Astrocyte (in vitro differentiated cells and primary cell): ENCODE results near the gene POU6F2. TPM values are rescaled to one million over a fixed set of nuclear protein-coding genes. Genes with fewer than 3 reads are reported as not detected.

Experiments
- DNase-seq: peaks from one replicate; pipeline ENCODE4 v3.0.0-alpha.2; 2010; ENCODE audit warnings: low read depth
- FAIRE-seq: peaks from 2 replicates; lab custom pipeline; 2011; peaks lifted over from hg19 to GRCh38; lab: Jason Lieb, UNC
- H2AFZ ChIP-seq: 2 replicates; pipeline ENCODE4 v1.6.0; 2012; ENCODE audit warnings: low read depth, low read length, inconsistent platforms
- H3K27ac ChIP-seq: 2 replicates; pipeline ENCODE4 v1.5.1; 2011; ENCODE audit warnings: low read depth, low read length, inconsistent platforms
- H3K27me3 ChIP-seq: 2 replicates; pipeline ENCODE4 v1.6.0; 2011; ENCODE audit warnings: low read length, inconsistent platforms; ENCODE audit not compliant: insufficient read depth
- H3K36me3 ChIP-seq: 2 replicates; pipeline ENCODE4 v1.5.1; 2011; ENCODE audit warnings: low read length, inconsistent platforms; ENCODE audit not compliant: insufficient read depth
- H3K4me1 ChIP-seq: 2 replicates; pipeline ENCODE4 v1.5.1; 2011; ENCODE audit warnings: low read length, inconsistent platforms; ENCODE audit not compliant: insufficient read depth
- H3K4me2 ChIP-seq: 2 replicates; pipeline ENCODE4 v1.6.0; 2012; ENCODE audit warnings: low read length, inconsistent platforms
- H3K4me3 ChIP-seq: 2 replicates; pipeline ENCODE4 v1.5.1; 2011; ENCODE audit warnings: low read depth, mild to moderate bottlenecking, low read length, inconsistent platforms; ENCODE audit not compliant: insufficient read depth
- H3K79me2 ChIP-seq: 2 replicates; pipeline ENCODE4 v1.6.0; 2012; ENCODE audit warnings: mild to moderate bottlenecking, low read length, inconsistent platforms; ENCODE audit not compliant: insufficient read depth
- H3K9ac ChIP-seq: 2 replicates; pipeline ENCODE4 v1.6.0; 2012; ENCODE audit warnings: mild to moderate bottlenecking, low read length, inconsistent platforms
- H3K9me3 ChIP-seq: 2 replicates; pipeline ENCODE4 v1.5.1; 2012; ENCODE audit warnings: low read depth, mild to moderate bottlenecking, low read length, inconsistent platforms; ENCODE audit not compliant: insufficient read depth
- H4K20me1 ChIP-seq: 2 replicates; pipeline ENCODE4 v1.6.0; 2012; ENCODE audit warnings: low read length, inconsistent platforms; ENCODE audit not compliant: insufficient read depth
- H3K27ac Mint-ChIP-seq: one replicate; pipeline ENCODE4 v1.8.0; 2021; ENCODE audit warnings: mild to moderate bottlenecking, mixed read lengths; ENCODE audit not compliant: unreplicated experiment
- H3K27me3 Mint-ChIP-seq: one replicate; pipeline ENCODE4 v1.8.0; 2021; ENCODE audit warnings: low read depth, mixed read lengths; ENCODE audit not compliant: unreplicated experiment
- H3K36me3 Mint-ChIP-seq: one replicate; pipeline ENCODE4 v1.8.0; 2021; ENCODE audit warnings: low read depth, mixed read lengths; ENCODE audit not compliant: unreplicated experiment
- H3K4me1 Mint-ChIP-seq: one replicate; pipeline ENCODE4 v1.8.0; 2021; ENCODE audit warnings: low read depth, mixed read lengths; ENCODE audit not compliant: unreplicated experiment
- H3K4me3 Mint-ChIP-seq: one replicate; pipeline ENCODE4 v1.8.0; 2021; ENCODE audit warnings: mild to moderate bottlenecking, moderate library complexity, mixed read lengths; ENCODE audit not compliant: unreplicated experiment
- H3K9me3 Mint-ChIP-seq: one replicate; pipeline ENCODE4 v1.8.0; 2021; ENCODE audit warnings: mild to moderate bottlenecking, mixed read lengths; ENCODE audit not compliant: unreplicated experiment
- EZH2 ChIP-seq: IDR thresholded peaks from 2 replicates; pipeline ENCODE4 v1.6.1; 2012; ENCODE audit warnings: mild to moderate bottlenecking, low read length, inconsistent platforms; ENCODE audit not compliant: insufficient read depth
- total RNA-seq: library from RNA; stranded (reverse); gene quantifications from 2 replicates; pipeline ENCODE4 v1.2.1, GENCODE V29; 2021
- TF ChIP-seq, protein P1 (sequence below): IDR thresholded peaks from 2 replicates; pipeline ENCODE4 v1.5.1; 2011; ENCODE audit warnings: low read depth, mild to moderate bottlenecking, inconsistent platforms, low read length, moderate library complexity; ENCODE audit not compliant: insufficient read depth

POU6F2 gene
- total RNA-seq, 1 donor from 2014 or later = 0.45 TPM

DNA sequence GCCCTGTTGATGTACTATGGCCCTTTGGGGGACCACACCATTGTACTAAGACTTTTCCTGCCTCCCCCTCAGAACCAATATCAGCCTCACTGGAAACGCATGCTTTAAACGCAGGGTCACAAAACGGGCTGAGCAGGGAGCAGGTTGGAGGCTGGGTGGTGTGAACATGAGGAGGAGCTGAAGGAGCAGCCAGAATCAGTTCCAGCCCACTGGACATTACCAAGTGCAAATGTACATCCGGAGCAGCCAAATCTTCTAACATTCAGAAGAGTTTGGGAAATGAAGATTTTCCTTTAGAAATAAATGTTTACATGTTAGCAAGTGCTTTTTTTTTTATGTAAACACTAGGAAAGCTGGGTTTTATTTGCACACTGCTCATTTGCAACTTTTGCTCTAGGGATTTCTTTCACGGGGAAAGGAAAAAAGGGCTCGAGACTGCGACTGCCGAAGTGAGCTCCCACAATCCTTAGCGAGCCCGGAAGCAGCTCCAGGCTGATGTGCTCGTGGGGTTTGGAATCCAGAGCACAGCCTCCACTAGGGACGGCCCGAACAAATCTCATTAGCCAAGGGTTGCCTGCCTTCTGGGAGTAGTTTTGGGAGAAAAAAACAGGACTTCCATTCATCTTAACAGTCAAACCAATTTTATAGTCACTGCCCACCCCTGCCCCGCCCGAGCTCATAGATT is 480.5 kb downstream of the POU6F2 start:
- H3K4me3 ChIP-seq = no peak overlapping the region
- Mint-ChIP-seq H3K27ac (no peak overlapping the region), H3K9me3 (no peaks in the 10 kb centered on the region), H3K4me3 (no peak overlapping the region), H3K27me3 (no peaks in the 10 kb centered on the region), H3K36me3 (no peaks in the 10 kb centered on the region), H3K4me1 (peaks cover 5% of the 10 kb centered on the region)
- H3K4me2 ChIP-seq = peak overlapping the region; percentile 52
- FAIRE-seq = no peak
- no peaks in the 10 kb centered on the region for H3K79me2 ChIP-seq
- no peak overlapping the region for H3K9ac ChIP-seq
- H3K27ac ChIP-seq = no peak overlapping the region
- H3K4me1 ChIP-seq = no peaks in the 10 kb centered on the region
- DNase-seq = no peak
- no peaks in the 10 kb centered on the region for H3K27me3 ChIP-seq
- peak overlapping the region; percentile 15 for H2AFZ ChIP-seq
- H3K36me3 ChIP-seq = no peaks in the 10 kb centered on the region
- TF ChIP-seq, protein P1, sequence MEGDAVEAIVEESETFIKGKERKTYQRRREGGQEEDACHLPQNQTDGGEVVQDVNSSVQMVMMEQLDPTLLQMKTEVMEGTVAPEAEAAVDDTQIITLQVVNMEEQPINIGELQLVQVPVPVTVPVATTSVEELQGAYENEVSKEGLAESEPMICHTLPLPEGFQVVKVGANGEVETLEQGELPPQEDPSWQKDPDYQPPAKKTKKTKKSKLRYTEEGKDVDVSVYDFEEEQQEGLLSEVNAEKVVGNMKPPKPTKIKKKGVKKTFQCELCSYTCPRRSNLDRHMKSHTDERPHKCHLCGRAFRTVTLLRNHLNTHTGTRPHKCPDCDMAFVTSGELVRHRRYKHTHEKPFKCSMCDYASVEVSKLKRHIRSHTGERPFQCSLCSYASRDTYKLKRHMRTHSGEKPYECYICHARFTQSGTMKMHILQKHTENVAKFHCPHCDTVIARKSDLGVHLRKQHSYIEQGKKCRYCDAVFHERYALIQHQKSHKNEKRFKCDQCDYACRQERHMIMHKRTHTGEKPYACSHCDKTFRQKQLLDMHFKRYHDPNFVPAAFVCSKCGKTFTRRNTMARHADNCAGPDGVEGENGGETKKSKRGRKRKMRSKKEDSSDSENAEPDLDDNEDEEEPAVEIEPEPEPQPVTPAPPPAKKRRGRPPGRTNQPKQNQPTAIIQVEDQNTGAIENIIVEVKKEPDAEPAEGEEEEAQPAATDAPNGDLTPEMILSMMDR = no peak
- no peak for TF ChIP-seq EZH2
- no peaks in the 10 kb centered on the region for H4K20me1 ChIP-seq
- H3K9me3 ChIP-seq = no peaks in the 10 kb centered on the region

DNA sequence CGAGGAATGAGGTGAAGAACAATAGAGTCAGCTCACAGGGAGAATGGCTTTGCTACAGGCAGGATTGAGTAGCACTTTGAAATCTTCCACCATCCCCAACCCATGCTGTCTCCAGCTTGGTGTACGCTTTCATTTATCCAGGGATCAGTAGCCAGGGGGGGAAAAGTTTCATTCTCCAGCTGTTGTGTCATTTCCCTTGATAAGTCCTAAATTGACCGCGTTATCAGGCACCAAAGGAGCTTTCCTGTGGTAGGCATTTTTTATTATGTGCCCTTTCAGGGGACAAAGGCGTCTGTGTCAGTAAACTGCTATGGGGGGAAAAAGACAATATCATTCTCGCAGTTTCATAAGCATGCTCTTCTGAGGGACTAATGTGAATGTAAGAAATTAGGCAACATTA is 481.9 kb downstream of the POU6F2 start:
- H3K27me3 ChIP-seq = no peaks in the 10 kb centered on the region
- no peak overlapping the region for H3K4me3 ChIP-seq
- TF ChIP-seq, protein P1 = no peak
- no peak for TF ChIP-seq EZH2
- no peaks in the 10 kb centered on the region for H3K4me1 ChIP-seq
- H3K4me3 Mint-ChIP-seq = no peak overlapping the region
- peaks cover 5% of the 10 kb centered on the region for H3K4me1 Mint-ChIP-seq
- FAIRE-seq = no peak
- no peaks in the 10 kb centered on the region for H3K9me3 Mint-ChIP-seq
- H3K4me2 ChIP-seq = no peak overlapping the region
- H3K27me3 Mint-ChIP-seq = no peaks in the 10 kb centered on the region
- H3K79me2 ChIP-seq = no peaks in the 10 kb centered on the region
- H3K27ac Mint-ChIP-seq = no peak overlapping the region
- no peaks in the 10 kb centered on the region for H3K36me3 Mint-ChIP-seq
- H2AFZ ChIP-seq = no peak overlapping the region
- H3K27ac ChIP-seq = no peak overlapping the region
- H3K9me3 ChIP-seq = no peaks in the 10 kb centered on the region
- no peaks in the 10 kb centered on the region for H3K36me3 ChIP-seq
- H3K9ac ChIP-seq = no peak overlapping the region
- H4K20me1 ChIP-seq = no peaks in the 10 kb centered on the region
- DNase-seq = no peak

DNA sequence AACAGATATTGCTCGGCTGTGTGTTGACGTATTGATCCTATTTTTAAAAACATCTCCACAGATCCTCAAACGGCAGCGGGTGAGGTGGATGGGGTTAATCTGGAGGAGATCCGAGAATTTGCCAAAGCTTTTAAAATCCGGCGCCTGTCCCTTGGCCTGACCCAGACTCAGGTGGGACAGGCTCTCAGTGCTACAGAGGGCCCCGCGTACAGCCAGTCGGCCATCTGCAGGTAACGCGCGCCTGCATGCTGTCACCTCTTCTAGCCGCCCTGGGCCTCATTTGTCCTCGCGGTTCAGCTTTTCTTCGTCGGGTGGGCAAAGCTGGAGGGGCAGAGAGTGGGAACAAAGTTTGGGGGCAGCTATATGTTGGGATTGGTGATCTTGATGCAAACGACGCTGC is 482.8 kb downstream of the POU6F2 start:
- no peaks in the 10 kb centered on the region for H3K27me3 Mint-ChIP-seq
- H3K4me3 ChIP-seq = no peak overlapping the region
- H3K4me2 ChIP-seq = no peak overlapping the region
- no peak overlapping the region for H3K4me3 Mint-ChIP-seq
- FAIRE-seq (no peak), DNase-seq (no peak)
- H4K20me1 ChIP-seq = no peaks in the 10 kb centered on the region
- no peak overlapping the region for H2AFZ ChIP-seq
- H3K9ac ChIP-seq = no peak overlapping the region
- TF ChIP-seq EZH2 = no peak
- H3K9me3 Mint-ChIP-seq = no peaks in the 10 kb centered on the region
- no peak overlapping the region for H3K27ac ChIP-seq
- H3K27ac Mint-ChIP-seq = no peak overlapping the region
- no peaks in the 10 kb centered on the region for H3K36me3 ChIP-seq
- peaks cover 3% of the 10 kb centered on the region for H3K4me1 ChIP-seq
- H3K9me3 ChIP-seq = no peaks in the 10 kb centered on the region
- H3K79me2 ChIP-seq = no peaks in the 10 kb centered on the region
- no peaks in the 10 kb centered on the region for H3K36me3 Mint-ChIP-seq
- H3K27me3 ChIP-seq = no peaks in the 10 kb centered on the region
- H3K4me1 Mint-ChIP-seq = peaks cover 7% of the 10 kb centered on the region
